ENCODE results near the gene PTPRT. TPM values are rescaled to one million over a fixed set of nuclear protein-coding genes. Genes with fewer than 3 reads are reported as not detected.

PTPRT gene
- total and polyA plus RNA-seq, 2 of the 4 experiments (the other 2 are of a cell fraction) = not detected

DNA sequence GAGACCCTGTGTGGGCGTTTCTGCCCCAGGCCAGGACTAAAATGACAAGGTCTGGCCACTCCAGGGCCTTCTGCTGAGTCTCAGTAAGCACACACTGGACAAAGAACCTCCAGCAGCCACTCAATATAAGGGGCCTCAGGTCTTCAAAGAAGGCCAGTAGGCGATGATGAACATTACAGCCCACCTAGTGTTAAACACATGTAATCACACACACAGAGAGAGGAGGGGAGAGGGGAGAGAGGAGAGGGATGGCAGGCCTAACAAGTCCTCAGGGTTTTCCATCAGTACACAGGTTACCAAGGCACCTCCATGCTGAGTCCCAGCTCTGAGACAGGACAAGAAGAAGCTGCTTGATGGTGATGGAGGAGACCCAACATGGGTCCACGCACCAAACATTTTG, 325.6 kb downstream of the PTPRT start:
- ChIA-PET CTCF (no interaction called here), POLR2A (ENCODE audit: unreplicated experiment) (no interaction called here)
- no peaks in the 10 kb centered on the region for H3K9me1 ChIP-seq (ENCODE audit: insufficient read depth, low read length)
- no peak overlapping the region for H3K4me3 ChIP-seq (ENCODE audit: insufficient read depth, low read depth, low read length)
- dilution Hi-C loops (cut with HindIII; ENCODE audit: low sequenced_read_pairs, unreplicated experiment) = no loop called here
- no peak overlapping the region for H3K56ac ChIP-seq (ENCODE audit: extremely low read depth, insufficient read depth, low read length)
- H3K23ac ChIP-seq (ENCODE audit: low read depth, low read length) = no peak overlapping the region
- TF ChIP-seq NFE2L2 (IDR thresholded peaks at IDR 0.05; ENCODE audit: low read depth, low read length) (no peak), USF2 (IDR thresholded peaks at IDR 0.05; ENCODE audit: low read depth, low read length) (no peak), MXI1 (IDR thresholded peaks at IDR 0.05; ENCODE audit: borderline replicate concordance, low read depth, low read length) (no peak), CEBPB (IDR thresholded peaks at IDR 0.05; ENCODE audit: low read depth, low read length) (no peak), POLR2A (IDR thresholded peaks at IDR 0.05; ENCODE audit: low read depth, low read length) (no peak), SMC3 (IDR thresholded peaks at IDR 0.05; ENCODE audit: low read depth, low read length) (no peak), MAZ (IDR thresholded peaks at IDR 0.05; ENCODE audit: borderline replicate concordance, low read depth, low read length) (no peak), BHLHE40 (IDR thresholded peaks at IDR 0.05; ENCODE audit: low read depth, low read length) (no peak), MAFK (IDR thresholded peaks at IDR 0.05; ENCODE audit: low read depth, low read length) (no peak), CHD1 (IDR thresholded peaks at IDR 0.05; ENCODE audit: low read depth, low read length) (no peak)
- TF ChIP-seq, protein P1, sequence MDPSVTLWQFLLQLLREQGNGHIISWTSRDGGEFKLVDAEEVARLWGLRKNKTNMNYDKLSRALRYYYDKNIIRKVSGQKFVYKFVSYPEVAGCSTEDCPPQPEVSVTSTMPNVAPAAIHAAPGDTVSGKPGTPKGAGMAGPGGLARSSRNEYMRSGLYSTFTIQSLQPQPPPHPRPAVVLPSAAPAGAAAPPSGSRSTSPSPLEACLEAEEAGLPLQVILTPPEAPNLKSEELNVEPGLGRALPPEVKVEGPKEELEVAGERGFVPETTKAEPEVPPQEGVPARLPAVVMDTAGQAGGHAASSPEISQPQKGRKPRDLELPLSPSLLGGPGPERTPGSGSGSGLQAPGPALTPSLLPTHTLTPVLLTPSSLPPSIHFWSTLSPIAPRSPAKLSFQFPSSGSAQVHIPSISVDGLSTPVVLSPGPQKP (IDR thresholded peaks at IDR 0.05; ENCODE audit: borderline replicate concordance, low read depth, low read length) = no peak
- H2BK15ac ChIP-seq (ENCODE audit: low read depth, low read length) = no peak overlapping the region
- H3K4me2 ChIP-seq (ENCODE audit: low read depth, low read length) = no peak overlapping the region
- in situ Hi-C loops (cut with MboI; ENCODE audit: low sequenced_read_pairs) = no loop called here
- no TSS peak for BruUV-seq (replicated peaks)
- H3K4me1 ChIP-seq (ENCODE audit: control insufficient read depth, insufficient read depth, low read length) = no peaks in the 10 kb centered on the region
- H4K5ac ChIP-seq (ENCODE audit: low read depth, low read length) = no peak overlapping the region
- no peak overlapping the region for H3K18ac ChIP-seq (ENCODE audit: low read depth, low read length)
- H3K36me3 ChIP-seq (ENCODE audit: control insufficient read depth, insufficient read depth, low read length) = no peaks in the 10 kb centered on the region
- ATAC-seq (ENCODE audit: low read depth) (no peak), DNase-seq (no peak)
- H4K8ac ChIP-seq (ENCODE audit: low read depth in 2 of 2, low read length in 2 of 2) = no peak overlapping the region
- no peak overlapping the region for H3K27ac ChIP-seq (ENCODE audit: insufficient read depth, low read length)
- no peak overlapping the region for H2AK5ac ChIP-seq (ENCODE audit: low read depth, low read length)
- no peak overlapping the region for H2BK20ac ChIP-seq (ENCODE audit: low read depth, low read length)
- H4K20me1 ChIP-seq (ENCODE audit: insufficient read depth, low read length) = no peaks in the 10 kb centered on the region
- peaks cover 27% of the 10 kb centered on the region for H3K9me3 ChIP-seq (ENCODE audit: control insufficient read depth, insufficient read depth, low read length)
- no peak overlapping the region for H3K14ac ChIP-seq (replicated peaks; ENCODE audit: low read depth, low read length)
- intact Hi-C loops (cut with micrococcal nuclease) = no loop called here
- no peak overlapping the region for H2AK9ac ChIP-seq (replicated peaks; ENCODE audit: low read depth, low read length, poor library complexity)
- WGBS, 2 experiments (ENCODE audit: extremely low coverage in 2 of 2, insufficient read length in 1 of 2) = no CpG with 5 or more reads among the region's 3 CpGs
- H3K27me3 ChIP-seq (ENCODE audit: control insufficient read depth, insufficient read depth, low read length) = no peaks in the 10 kb centered on the region
- H2BK5ac ChIP-seq (ENCODE audit: low read depth, low read length, poor library complexity, severe bottlenecking) = no peak overlapping the region
- no peak overlapping the region for H2BK120ac ChIP-seq (ENCODE audit: low read depth, low read length)
- no peak overlapping the region for H2AFZ ChIP-seq (replicated peaks; ENCODE audit: low read length, poor library complexity)
- no peak overlapping the region for H4K91ac ChIP-seq (ENCODE audit: insufficient read depth, low read depth, low read length)
- H3K4ac ChIP-seq (ENCODE audit: low read depth, low read length) = no peak overlapping the region
- no peak overlapping the region for H3K9ac ChIP-seq (ENCODE audit: low read depth, low read length)
- no peaks in the 10 kb centered on the region for H3K79me1 ChIP-seq (ENCODE audit: low read depth in 1 of 2, low read length in 2 of 2)

Measured in IMR-90 (cell line).